Aorta (tissue), 5 donors: ENCODE results near the gene SCFD2. TPM values are rescaled to one million over a fixed set of nuclear protein-coding genes. Genes with fewer than 3 reads are reported as not detected.
A peak's percentile ranks its signal among the peaks of the same experiment; 100 is the strongest.
"Not testable (repeated sequence)": the region's sequence is repeated elsewhere in the genome, so short reads cannot be mapped to it uniquely, and the experiment has no call there.

Source experiments
- ATAC-seq: fragments of 200-7000 bp; cut with Tn5 transposase; one replicate; pipeline ENCODE4 v1.9.1; 2022; ENCODE audit warnings: moderate library complexity; ENCODE audit not compliant: low FRiP score
- DNase-seq, 2 donors: peaks; one replicate each; pipeline ENCODE4 v3.0.0-alpha.2; 2020
- H3K27ac ChIP-seq, 2 donors: one replicate each; pipeline ENCODE4 v1.5.1; 2013; ENCODE audit warnings: low read length in 2 of 2, mild to moderate bottlenecking in 2 of 2, moderate library complexity in 2 of 2, control low read depth in 1 of 2, inconsistent platforms in 1 of 2, low read depth in 1 of 2
- H3K27me3 ChIP-seq, 2 donors: one replicate each; pipeline ENCODE4 v1.6.1; 2013; ENCODE audit warnings: control low read depth in 1 of 2, low read length in 1 of 2, mild to moderate bottlenecking in 1 of 2, moderate library complexity in 1 of 2; ENCODE audit not compliant: insufficient read depth in 2 of 2, control insufficient read depth in 1 of 2
- H3K36me3 ChIP-seq, 2 donors: one replicate each; pipeline ENCODE4 v1.6.1; 2013; ENCODE audit warnings: control low read depth in 1 of 2, low read length in 1 of 2, mild to moderate bottlenecking in 1 of 2; ENCODE audit not compliant: insufficient read depth in 2 of 2, control insufficient read depth in 1 of 2
- H3K4me1 ChIP-seq, 2 donors: one replicate each; pipeline ENCODE4 v1.6.1; 2013; ENCODE audit warnings: low read length in 2 of 2, control low read depth in 1 of 2, mild to moderate bottlenecking in 1 of 2, moderate library complexity in 1 of 2; ENCODE audit not compliant: insufficient read depth in 2 of 2, control insufficient read depth in 1 of 2
- H3K4me3 ChIP-seq, 2 donors: one replicate each; pipeline ENCODE4 v1.5.1; 2013; ENCODE audit warnings: low read length in 2 of 2, control low read depth in 1 of 2, mild to moderate bottlenecking in 1 of 2
- H3K9me3 ChIP-seq: one replicate; pipeline ENCODE4 v1.6.1; 2013; ENCODE audit warnings: mild to moderate bottlenecking, low read length; ENCODE audit not compliant: control insufficient read depth
- WGBS, 2 donors: extraction: QIAGEN DNeasy Blood & Tissue Kit; methylation state at CpG; one replicate each; pipeline ENCODE4 v1.1.7; 2013; 5-methylcytosine and 5-hydroxymethylcytosine counted together
- intact Hi-C, 2 donors: fragments of 100-400 bp; cut with DNase I; formaldehyde crosslinking; loops; one replicate each; pipeline versions ENCODE4 v1.14.2 to v1.15.0; 2022
- polyA plus RNA-seq, 2 donors: library from polyadenylated mRNA; stranded (reverse); fragments of 200-250 nt; gene quantifications; one replicate each; pipeline ENCODE4 v1.2.3, GENCODE V29; 2013
- total RNA-seq, 2 donors: library from RNA; stranded (reverse); fragmentation: NEBNext Ultra II Directional; extraction: Animal tissue kit (Norgen Biotek cat#: 25700); gene quantifications; one replicate each; pipeline ENCODE4 v1.2.1, GENCODE V29; 2021
- donor health status: healthy with polysubstance abuse.
- donor health status: Bipolar disorder and iron deficiency.
- donor health status: DM: no; HTN: no; CAD: no.
- donor health status: DM: no; HTN: no; CAD: no.
- donor health status: DM: yes; HTN: yes; CAD: no.

Gene SCFD2
- total and polyA plus RNA-seq, 4 donors: 3.5 to 19.2 (median 10.3) TPM

DNA sequence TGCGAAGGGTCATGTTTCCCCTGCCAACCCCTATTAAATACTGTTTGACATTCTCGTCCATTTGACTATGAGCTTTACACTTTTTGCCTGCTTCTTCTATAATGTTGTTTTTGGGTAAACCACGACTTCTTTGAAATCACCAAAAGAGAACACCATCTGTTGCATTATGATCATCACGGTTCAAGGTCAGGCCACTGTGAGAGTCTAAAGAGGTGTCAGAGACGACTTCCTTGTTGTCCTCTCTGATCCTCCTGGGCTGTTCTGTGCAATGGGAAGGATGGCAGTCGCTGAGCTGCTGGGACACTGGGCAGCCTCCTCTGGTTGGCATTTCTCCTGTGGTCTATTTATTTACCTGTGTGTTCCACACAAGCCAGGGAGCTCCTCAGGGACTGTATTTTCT lies 366.2 kb downstream of the SCFD2 start:
- no peaks in the 10 kb centered on the region for H3K9me3 ChIP-seq
- WGBS, 2 donors: 95 to 96% methylated on average over 6 of the region's 6 CpGs
- peaks cover 6 to 14% of the 10 kb centered on the region in 2 donors for H3K4me1 ChIP-seq
- no peaks in the 10 kb centered on the region for H3K27me3 ChIP-seq
- H3K27ac ChIP-seq: no peak overlapping the region
- no peaks in the 10 kb centered on the region for H3K36me3 ChIP-seq
- intact Hi-C loops: no loop called here
- ATAC-seq (no peak), DNase-seq (no peak)
- H3K4me3 ChIP-seq: no peak overlapping the region

DNA sequence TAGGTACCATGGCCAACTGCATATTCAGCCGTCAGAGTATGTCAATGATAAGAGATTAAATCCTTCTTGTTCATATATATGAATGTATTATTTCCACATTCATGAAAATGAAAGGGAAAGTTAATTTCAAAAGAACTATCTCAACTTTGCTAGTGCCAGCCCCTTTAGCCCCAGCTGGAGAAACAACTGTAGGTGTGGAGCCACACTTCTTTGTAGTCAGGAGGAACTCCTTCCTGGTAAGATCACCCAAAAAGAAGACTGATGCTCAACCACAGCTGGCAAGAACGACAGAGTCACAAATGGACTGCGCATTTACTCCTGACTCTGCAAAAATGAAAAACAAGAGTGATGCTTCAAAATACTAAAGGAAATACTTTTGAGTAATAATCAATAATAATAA lies 367.4 kb downstream of the SCFD2 start:
- Histone ChIP-seq H3K4me1 (peaks cover 6 to 14% of the 10 kb centered on the region in 2 donors), H3K9me3 (no peaks in the 10 kb centered on the region), H3K36me3 (no peaks in the 10 kb centered on the region), H3K27ac (no peak overlapping the region), H3K27me3 (no peaks in the 10 kb centered on the region), H3K4me3 (no peak overlapping the region)
- intact Hi-C loops: no loop called here
- DNase-seq (no peak), ATAC-seq (no peak)
- 91 to 92% methylated on average over 3 of the region's 3 CpGs for WGBS, 2 donors

DNA sequence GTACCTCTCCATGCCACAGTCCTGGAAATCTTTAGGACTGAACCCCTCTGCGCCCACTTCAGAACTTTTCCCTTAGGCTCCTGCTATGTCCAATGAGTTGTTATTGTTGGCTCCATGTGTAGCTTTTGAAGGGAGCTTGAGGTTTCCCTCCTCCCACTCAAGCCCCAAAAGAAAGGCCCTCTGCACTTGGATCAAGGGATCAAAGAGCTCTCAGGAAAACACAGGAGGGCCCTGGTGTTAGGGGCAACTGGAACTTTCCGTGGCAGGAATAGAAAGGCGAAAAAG lies 368.8 kb downstream of the SCFD2 start:
- peak overlapping the region in 1 of 2 donors; percentile 94 for H3K27ac ChIP-seq
- intact Hi-C loops: no loop called here

GRCh38 chr4:52996261-52997131 lies 369.4 kb downstream of the SCFD2 start:
- Histone ChIP-seq H3K27me3 (no peaks in the 10 kb centered on the region), H3K4me1 (peaks cover 6 to 14% of the 10 kb centered on the region in 2 donors), H3K9me3 (no peaks in the 10 kb centered on the region), H3K27ac (peak overlapping the region; percentile 16 to 94), H3K4me3 (no peak overlapping the region), H3K36me3 (no peaks in the 10 kb centered on the region)
- intact Hi-C loops: no loop called here
- peak; percentile 72 for ATAC-seq
- DNase-seq: no peak
- 3 to 7% methylated on average over 7 of the region's 7 CpGs for WGBS, 2 donors

More for the DNA sequence above, 368.8 kb downstream of the SCFD2 start:
- ATAC-seq (peak; percentile 56), DNase-seq (no peak)
- H3K36me3 ChIP-seq: no peaks in the 10 kb centered on the region
- H3K4me3 ChIP-seq: no peak overlapping the region
- no peaks in the 10 kb centered on the region for H3K27me3 ChIP-seq
- H3K9me3 ChIP-seq: no peaks in the 10 kb centered on the region
- peaks cover 6 to 14% of the 10 kb centered on the region in 2 donors for H3K4me1 ChIP-seq
- WGBS, 2 donors: 15 to 29% methylated on average over 3 of the region's 3 CpGs

- no peaks in the 10 kb centered on the region for H3K9me3 ChIP-seq
- no peak overlapping the region for H3K4me3 ChIP-seq
- no peaks in the 10 kb centered on the region for H3K36me3 ChIP-seq
- peak; percentile 21 for ATAC-seq
- DNase-seq: no peak
- WGBS, 2 donors: 86 to 87% methylated on average over 5 of the region's 5 CpGs
- peaks cover 6 to 14% of the 10 kb centered on the region in 2 donors for H3K4me1 ChIP-seq
- intact Hi-C loops: no loop called here
- H3K27me3 ChIP-seq: no peaks in the 10 kb centered on the region
- peak overlapping the region in 1 of 2 donors; percentile 63 for H3K27ac ChIP-seq
Observed at GRCh38 chr4:52995360-52996030, 370.4 kb downstream of the SCFD2 start.

DNA sequence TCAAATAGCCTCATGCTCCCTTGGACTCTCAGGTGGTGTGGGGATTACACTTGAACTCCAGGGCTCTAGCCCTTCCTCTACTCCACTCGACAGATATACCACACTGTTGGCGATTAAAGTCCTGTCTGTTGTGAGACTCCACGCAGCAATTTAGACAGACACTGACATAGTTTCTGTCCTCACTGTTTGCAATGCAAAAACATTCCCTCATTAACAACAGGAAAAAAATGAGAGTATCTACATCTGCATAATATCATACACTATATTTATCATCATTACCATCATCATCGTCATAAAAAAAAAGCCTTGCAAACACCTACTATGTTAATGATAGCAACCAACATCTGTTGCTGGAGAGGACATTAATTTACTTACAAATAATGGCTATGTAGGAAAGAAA lies 371.3 kb downstream of the SCFD2 start:
- Histone ChIP-seq H3K4me3 (no peak overlapping the region), H3K9me3 (no peaks in the 10 kb centered on the region), H3K4me1 (peaks cover 6 to 14% of the 10 kb centered on the region in 2 donors), H3K36me3 (no peaks in the 10 kb centered on the region), H3K27me3 (no peaks in the 10 kb centered on the region), H3K27ac (no peak overlapping the region)
- DNase-seq (no peak), ATAC-seq (no peak)
- WGBS, 2 donors: 93 to 98% methylated on average over 4 of the region's 4 CpGs
- intact Hi-C loops: no loop called here

- ATAC-seq (no peak), DNase-seq (no peak)
- Histone ChIP-seq H3K27me3 (no peaks in the 10 kb centered on the region), H3K36me3 (no peaks in the 10 kb centered on the region), H3K4me3 (no peak overlapping the region), H3K27ac (no peak overlapping the region), H3K4me1 (peaks cover 6 to 14% of the 10 kb centered on the region in 2 donors), H3K9me3 (no peaks in the 10 kb centered on the region)
- 10 to 12% methylated on average over 6 of the region's 6 CpGs for WGBS, 2 donors
- intact Hi-C loops: no loop called here
Observed at GRCh38 chr4:52993771-52994170, 372.1 kb downstream of the SCFD2 start.

- H3K4me3 ChIP-seq, H3K9me3 ChIP-seq, ATAC-seq, H3K27me3 ChIP-seq, H3K27ac ChIP-seq, intact Hi-C loops, H3K36me3 ChIP-seq, DNase-seq: not testable (repeated sequence)
- WGBS, 2 donors: 96% methylated on average over 25 to 27 of the region's 27 CpGs
- H3K4me1 ChIP-seq: peaks cover 4 to 12% of the 10 kb centered on the region in 2 donors
Observed at GRCh38 chr4:52992551-52992950, 373.3 kb downstream of the SCFD2 start.

DNA sequence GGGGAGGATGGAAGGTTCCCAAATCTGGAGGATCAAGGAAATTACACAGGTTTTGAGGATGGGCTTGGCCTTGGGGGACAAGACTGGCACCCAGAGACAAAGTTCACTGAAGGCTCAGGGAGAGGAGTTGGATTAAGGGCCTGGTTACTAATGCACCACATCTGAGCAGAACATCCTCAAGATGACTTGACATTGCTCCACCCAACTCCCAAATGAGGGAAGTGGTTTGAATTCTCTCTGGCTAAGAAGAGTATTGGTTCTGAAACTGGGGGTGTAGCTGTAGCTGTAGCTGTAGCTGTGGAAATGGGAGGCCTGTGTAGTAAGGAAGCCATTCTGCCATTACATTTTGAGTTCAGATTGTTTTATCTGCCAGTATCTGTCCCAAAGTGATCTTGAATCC lies 374.4 kb downstream of the SCFD2 start:
- no peaks in the 10 kb centered on the region for H3K27me3 ChIP-seq
- no peaks in the 10 kb centered on the region for H3K36me3 ChIP-seq
- no peak overlapping the region for H3K27ac ChIP-seq
- ATAC-seq (no peak), DNase-seq (no peak)
- no peak overlapping the region for H3K4me3 ChIP-seq
- H3K9me3 ChIP-seq: no peaks in the 10 kb centered on the region
- H3K4me1 ChIP-seq: peaks cover 0 to 5% of the 10 kb centered on the region in 2 donors
- intact Hi-C loops: no loop called here
